GM21360 (cell line): ENCODE results near the gene DYNC1I2.
"Not testable (repeated sequence)": the region's sequence is repeated elsewhere in the genome, so short reads cannot be mapped to it uniquely, and the experiment has no call there.

Experiments
- ATAC-seq: cut with Tn5 transposase; IDR thresholded peaks from one replicate; pipeline ENCODE4 v1.9.1; 2021; ENCODE audit warnings: mild to moderate bottlenecking, moderate library complexity; ENCODE audit not compliant: unreplicated experiment

DYNC1I2 gene

DNA sequence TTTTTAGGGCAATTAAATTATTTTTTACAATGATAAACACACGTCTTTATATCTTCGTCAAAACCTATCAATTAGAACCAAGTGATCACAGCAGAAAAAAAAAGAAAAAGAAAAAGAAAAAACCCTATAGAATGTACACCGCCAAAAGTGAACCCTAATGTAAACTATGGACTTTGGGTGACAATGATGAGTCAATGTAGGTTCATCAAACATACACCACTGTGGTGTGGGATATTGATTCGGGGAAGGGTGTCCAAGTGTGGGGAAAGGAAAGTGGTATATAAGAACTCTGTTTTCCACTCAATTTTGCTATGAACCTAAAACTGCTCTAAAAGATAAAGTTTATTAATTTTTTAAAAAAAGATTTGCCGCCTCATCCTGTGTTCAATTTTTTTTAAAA, 85.1 kb downstream of the DYNC1I2 start:
- no peak for ATAC-seq

DNA sequence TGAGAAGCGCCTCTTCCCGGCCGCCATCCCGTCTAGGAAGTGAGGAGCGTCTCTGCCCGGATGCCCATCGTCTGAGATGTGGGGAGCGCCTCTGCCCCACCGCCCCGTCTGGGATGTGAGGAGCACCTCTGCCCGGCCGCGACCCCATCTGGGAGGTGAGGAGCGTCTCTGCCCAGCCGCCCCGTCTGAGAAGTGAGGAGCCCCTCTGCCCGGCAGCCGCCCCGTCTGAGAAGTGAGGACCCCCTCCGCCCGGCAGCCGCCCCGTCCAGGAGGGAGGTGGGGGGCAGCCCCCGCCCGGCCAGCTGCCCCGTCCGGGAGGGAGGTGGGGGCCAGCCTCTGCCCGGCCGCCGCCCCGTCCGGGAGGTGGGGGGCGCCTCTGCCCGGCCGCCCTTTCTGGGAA, 87.3 kb downstream of the DYNC1I2 start:
- not testable (repeated sequence) for ATAC-seq

DNA sequence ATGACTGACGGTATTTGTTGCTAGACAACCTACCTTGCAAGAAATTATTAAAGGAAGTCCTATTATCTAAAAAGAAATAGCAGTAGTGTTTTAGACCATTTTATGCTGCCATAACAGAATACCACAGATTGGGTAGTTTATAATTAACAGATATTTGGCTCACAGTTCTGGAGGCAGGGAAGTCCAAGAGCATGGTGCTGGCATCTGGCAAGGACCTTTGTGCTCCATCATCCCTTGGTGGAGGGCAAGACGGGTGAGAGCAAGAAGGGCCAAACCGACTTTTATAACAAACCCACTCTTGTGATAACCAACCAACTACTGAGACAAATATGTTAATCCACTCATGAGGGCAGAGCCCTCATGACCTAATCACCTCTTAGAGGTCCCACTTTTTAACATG, 91.2 kb downstream of the DYNC1I2 start:
- no peak for ATAC-seq

DNA sequence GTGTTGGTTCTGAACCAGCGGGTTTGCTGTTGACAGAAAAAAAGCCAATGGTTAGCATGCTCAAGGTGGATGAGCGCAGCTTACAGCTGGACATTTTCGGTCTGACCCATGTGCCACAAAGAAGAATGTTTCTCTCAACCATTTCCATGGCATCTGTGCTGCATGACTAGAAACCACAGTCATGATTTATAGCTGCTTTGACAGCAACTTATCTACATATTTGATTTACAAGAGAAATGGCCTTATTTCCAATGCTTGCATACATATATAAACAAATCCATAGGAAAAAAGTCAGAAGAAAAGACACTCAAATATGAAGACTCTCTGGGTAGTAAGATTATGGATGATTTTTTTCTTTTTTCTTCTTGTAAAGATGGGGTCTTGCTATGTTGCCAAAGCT, 98.2 kb downstream of the DYNC1I2 start:
- no peak for ATAC-seq

DNA sequence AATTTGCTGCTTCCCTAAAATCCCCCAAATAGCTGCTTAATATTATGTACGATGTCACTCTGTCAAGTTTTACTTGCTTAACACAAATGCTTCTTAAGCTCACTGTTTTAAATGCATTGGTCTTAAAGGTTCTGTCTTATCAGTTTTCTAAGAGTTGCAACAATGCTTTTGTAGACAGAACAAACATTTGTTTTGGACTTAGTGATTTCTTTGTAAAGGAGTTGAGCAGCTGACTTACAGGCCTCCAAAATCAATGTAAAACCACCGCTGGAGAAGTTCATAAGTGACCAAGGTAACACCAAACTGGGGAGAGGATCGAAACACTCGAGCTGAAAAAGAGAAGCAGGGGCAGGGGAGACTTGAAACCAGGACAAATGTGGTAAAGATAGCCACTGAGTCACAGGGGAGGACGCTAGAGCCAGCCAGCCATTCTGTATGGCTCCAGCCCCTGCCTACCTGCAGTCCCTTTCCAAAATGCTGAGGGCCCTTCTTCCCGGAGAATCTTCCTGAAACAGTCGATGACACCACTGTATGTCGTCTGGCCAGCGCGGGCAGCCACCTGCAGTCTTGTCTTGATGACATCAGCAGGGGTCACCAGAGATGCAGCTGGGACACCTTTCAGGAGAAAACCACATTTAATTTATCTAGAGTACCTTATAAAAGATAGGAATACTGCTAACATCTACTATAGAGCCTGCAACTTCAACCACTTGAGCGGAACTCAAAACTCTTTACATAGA, 100.2 kb downstream of the DYNC1I2 start:
- ATAC-seq, result no peak

DNA sequence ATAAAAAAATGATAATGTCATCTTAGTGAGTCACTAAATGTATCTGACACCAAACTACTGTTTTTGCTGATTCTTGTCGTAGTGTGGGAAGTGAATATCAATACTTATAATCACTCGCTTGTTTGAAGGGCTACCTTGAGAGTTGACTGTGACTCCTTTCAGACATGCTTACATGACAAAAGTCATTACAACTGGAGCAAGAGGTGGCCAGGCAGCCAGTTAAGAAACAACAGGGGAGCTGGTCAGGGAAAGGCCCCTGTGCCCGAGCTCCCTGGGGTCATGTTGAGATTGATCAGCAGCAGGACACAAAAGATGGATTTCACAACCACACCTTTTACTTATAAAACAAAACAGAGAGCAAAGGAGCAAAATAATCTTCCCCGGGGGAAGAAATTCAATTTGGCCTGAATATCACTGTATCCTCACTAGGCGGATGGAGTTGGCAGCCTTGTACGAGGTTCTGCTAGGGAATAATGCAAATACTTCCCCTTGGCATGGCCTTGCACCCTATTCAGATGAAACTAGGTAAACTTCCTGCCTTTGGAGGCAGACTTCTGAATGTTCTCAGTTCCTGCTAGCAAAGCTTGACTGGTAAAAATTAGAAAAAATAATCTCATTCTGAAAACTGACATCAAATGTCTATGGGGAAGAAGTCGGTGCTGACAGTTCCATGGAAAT, 101.2 kb downstream of the DYNC1I2 start:
- no peak for ATAC-seq

DNA sequence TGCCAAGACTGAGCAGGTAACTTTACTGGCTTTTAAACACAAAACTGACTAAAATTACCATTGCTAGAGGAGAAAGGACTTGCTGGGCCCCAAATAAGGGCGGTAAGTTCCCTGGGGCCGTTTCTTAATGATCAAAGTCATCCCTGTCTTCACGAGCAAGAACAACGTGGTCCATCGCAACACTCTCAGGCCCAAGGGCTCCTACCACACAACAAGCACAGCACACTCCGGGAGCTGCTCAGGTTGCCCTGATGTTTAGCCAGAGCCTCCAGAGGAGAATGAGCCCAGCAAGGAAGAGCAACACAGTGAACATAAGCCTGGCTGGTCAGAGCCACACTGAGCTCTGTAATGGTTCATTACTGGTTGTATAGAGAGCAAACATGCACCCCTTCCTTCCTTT, 102.7 kb downstream of the DYNC1I2 start:
- ATAC-seq, result no peak

DNA sequence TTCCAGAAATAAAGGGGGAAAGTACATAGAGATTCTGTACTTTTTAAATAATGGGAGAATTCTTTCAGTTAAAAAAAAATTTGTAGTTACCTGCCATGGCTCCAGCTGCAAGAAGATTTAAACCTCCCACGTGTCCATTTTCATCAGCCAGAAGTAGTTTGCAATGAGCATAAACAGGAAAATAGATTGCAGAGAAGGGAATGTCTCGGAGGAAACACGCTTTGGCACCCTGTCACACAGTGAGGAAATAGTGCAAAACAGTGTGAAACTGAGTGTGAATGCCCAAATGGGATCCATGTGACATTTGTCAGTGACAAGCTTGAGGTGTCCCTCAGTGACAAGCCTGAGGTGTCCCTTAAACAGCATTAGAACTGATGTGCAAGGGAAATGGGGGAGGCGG, 104.1 kb downstream of the DYNC1I2 start:
- no peak for ATAC-seq

DNA sequence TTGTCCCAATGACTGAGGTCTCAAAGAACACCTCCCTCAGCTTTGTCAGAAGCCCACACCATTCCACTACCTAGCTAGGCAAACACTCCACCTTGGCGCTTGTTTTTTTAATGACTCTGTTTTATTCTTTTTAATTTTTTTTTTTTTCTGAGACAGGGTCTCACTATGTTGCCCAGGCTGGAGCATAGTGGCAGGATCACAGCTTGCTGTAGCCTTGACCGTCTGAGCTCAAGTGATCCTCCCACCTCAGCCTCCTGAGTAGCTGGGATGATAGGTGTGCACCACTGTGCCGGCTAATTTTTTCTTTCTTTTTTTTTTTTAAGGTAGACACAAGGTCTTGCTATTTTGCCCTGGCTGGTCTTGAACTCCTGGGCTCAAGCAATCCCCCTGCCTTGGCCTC, 104.9 kb downstream of the DYNC1I2 start:
- no peak for ATAC-seq

DNA sequence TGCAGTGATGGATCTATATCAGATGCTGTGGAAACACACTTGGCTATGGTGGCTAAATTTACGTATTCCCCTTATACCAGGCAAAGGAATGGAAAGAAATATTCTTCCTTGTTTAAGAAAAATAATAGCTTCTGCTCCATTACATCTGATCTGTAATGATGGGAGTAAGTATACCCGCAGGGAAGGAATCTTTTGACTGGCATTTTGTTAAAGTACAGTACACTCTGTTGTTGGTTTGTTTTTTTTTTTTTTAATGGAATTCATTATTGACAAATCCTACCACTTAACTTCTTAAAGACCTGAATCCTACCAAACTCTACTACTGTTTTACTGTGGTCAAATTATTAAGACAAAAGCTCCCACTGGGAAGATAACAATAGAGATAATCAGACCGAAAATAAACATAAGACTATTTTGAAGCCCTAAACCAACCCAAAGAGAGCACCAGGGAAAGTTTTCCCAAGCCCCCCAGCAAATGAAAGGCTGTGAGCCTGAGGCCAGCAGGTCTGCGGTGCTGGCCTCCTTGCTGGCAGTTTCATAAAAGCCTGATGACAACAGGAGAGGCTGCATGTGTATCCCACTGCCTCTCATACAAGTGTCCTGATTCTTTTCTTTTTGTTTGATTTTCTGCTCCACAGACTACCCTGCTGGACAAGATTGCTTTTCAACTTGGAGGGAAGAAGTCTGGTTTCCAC, 105.8 kb downstream of the DYNC1I2 start:
- ATAC-seq, result no peak

DNA sequence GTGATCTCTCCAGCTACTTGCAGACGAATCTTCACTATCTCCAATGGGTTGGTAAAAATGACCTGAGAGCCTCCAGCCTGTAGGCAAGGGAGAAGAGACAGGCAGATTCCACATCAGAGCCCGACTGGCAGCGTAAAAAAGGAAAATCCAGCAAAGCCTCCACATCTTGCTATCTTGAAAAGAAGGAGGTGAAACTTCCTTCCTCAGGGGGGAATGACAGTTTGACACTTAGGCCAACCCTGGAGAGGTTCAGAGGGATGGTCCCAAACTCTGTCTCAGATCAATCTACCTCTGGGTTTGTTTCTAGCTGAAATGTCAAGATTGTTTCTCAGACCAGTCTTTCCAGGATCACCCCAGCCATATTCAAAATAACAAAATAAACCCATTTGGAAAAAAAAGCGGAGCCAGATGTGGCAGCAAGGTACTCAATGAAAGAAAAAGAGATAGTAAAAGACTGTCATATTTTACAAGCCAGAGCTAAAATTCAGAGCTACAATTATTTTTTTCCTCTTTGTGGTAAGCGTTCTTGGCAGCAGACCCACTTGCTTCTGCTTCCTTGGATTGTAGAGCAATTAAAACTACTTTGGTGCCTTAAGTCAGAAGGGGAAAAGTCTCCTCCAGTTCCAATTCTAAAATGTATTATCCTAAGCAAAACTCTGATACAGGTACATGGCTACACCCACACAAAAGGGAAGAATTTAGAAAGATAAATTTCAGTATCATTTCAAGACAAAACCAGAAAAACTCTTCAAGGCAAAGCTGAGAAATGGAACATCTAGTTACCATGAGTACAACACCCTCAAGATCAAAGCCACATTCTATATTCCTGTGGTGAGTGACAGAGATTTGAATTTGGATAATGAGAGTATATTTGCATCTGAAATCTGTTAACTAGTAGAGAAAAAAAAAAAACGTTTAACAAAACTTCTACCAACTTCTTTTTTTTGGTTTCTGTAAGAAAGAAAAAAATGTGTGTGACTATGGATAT, 106.7 kb downstream of the DYNC1I2 start:
- ATAC-seq, result no peak

DNA sequence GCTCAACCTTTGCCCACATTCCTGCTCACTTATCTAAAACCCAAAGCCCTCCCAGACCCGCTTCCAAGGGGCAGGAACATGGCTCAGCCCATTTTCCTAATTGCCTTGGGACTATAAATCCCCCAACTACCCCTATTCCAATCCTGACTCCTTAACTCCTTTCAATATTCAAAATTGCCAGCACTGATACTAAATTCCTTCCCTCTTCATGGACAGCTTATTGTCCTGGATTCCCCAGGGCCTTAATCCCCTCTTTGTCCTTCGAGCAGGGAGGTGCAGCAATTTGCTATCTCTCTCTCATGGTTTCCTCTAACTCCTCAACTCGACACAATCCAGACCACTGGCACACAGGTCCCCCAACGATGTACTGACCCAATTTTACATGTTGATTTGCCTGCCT, 107.6 kb downstream of the DYNC1I2 start:
- no peak for ATAC-seq
